Measurements from ENCODE around the gene SLC66A2. TPM values are rescaled to one million over a fixed set of nuclear protein-coding genes. Genes with fewer than 3 reads are reported as not detected.

SLC66A2 gene
- total RNA-seq, 1 experiment from 2014 or later: 52.8 TPM

GRCh38 chr18:79940126-79940813 lies 11.2 kb downstream of the SLC66A2 start:
- TF ChIP-seq EZH2 (IDR thresholded peaks at IDR 0.05; ENCODE audit: low read length, unreplicated experiment): no peak
- no peak for TF ChIP-seq CTCF (conservative IDR thresholded peaks at IDR 0.05; ENCODE audit: low read depth, low read length)
- no peak for TF ChIP-seq EZH2phosphoT487 (IDR thresholded peaks at IDR 0.05; ENCODE audit: borderline replicate concordance, low read length)
- peaks cover 4% of the 10 kb centered on the region; the same call in 1 of the 2 replicates for H3K36me3 ChIP-seq (ENCODE audit: low read depth, low read length)
- ChIA-PET POLR2A (ENCODE audit: unreplicated experiment) (no interaction called here), CTCF (no interaction called here)
- no TSS peak for BruUV-seq (replicated peaks)
- H3K4me3 ChIP-seq (ENCODE audit: low read length): no peak overlapping the region
- H3K9ac ChIP-seq (ENCODE audit: low read length): no peak overlapping the region
- intact Hi-C loops (cut with micrococcal nuclease): no loop called here
- H3K27me3 ChIP-seq (ENCODE audit: low read length): no peaks in the 10 kb centered on the region
- H2AFZ ChIP-seq (ENCODE audit: low read length): no peak overlapping the region
- no peak for DNase-seq
- H3K4me1 ChIP-seq (ENCODE audit: insufficient read depth, low read length): no peaks in the 10 kb centered on the region
- no peaks in the 10 kb centered on the region for H3K9me3 ChIP-seq (ENCODE audit: low read length)
- H3K4me2 ChIP-seq (ENCODE audit: low read length): no peak overlapping the region
- H3K9me2 ChIP-seq (replicated peaks; ENCODE audit: low read length): no peaks in the 10 kb centered on the region
- H3F3A ChIP-seq (ENCODE audit: low read length, unreplicated experiment): no peaks in the 10 kb centered on the region
- no peak overlapping the region for H3K27ac ChIP-seq (ENCODE audit: low read length)
- ATAC-seq: no peak
- peaks cover 76% of the 10 kb centered on the region for H3K79me2 ChIP-seq (ENCODE audit: low read length)
- H4K20me1 ChIP-seq (ENCODE audit: low read length): 0 out of 2 replicates have a peak, but pooled peaks cover 4% of the 10 kb centered on the region

- Histone ChIP-seq H3K9me2 (replicated peaks; ENCODE audit: low read length) (no peaks in the 10 kb centered on the region), H3K36me3 (ENCODE audit: low read depth, low read length) (peaks cover 6% of the 10 kb centered on the region; the same call in 1 of the 2 replicates), H4K20me1 (ENCODE audit: low read length) (no peaks in the 10 kb centered on the region), H3K79me2 (ENCODE audit: low read length) (peaks cover 66% of the 10 kb centered on the region), H3F3A (ENCODE audit: low read length, unreplicated experiment) (no peaks in the 10 kb centered on the region), H3K27me3 (ENCODE audit: low read length) (no peaks in the 10 kb centered on the region), H3K9ac (ENCODE audit: low read length) (no peak overlapping the region), H3K9me3 (ENCODE audit: low read length) (no peaks in the 10 kb centered on the region), H3K4me1 (ENCODE audit: insufficient read depth, low read length) (no peaks in the 10 kb centered on the region), H2AFZ (ENCODE audit: low read length) (no peak overlapping the region), H3K27ac (ENCODE audit: low read length) (no peak overlapping the region), H3K4me3 (ENCODE audit: low read length) (no peak overlapping the region), H3K4me2 (ENCODE audit: low read length) (no peak overlapping the region)
- CTCF ChIA-PET: no interaction called here
- intact Hi-C loops (cut with micrococcal nuclease): loop anchor here (10.0 kb wide), 1 partner anchor 46 kb away; the partner anchor contains the start of gene TXNL4A
- DNase-seq (no peak), ATAC-seq (no peak)
- POLR2A ChIA-PET (ENCODE audit: unreplicated experiment): no interaction called here
- no TSS peak for BruUV-seq (replicated peaks)
- TF ChIP-seq CTCF (conservative IDR thresholded peaks at IDR 0.05; ENCODE audit: low read depth, low read length) (no peak), EZH2 (IDR thresholded peaks at IDR 0.05; ENCODE audit: low read length, unreplicated experiment) (no peak)
Observed at GRCh38 chr18:79939096-79939495, 12.4 kb downstream of the SLC66A2 start.

GRCh38 chr18:79938196-79938595 lies 13.3 kb downstream of the SLC66A2 start:
- CTCF ChIA-PET: no interaction called here
- no TSS peak for BruUV-seq (replicated peaks)
- H3K4me2 ChIP-seq (ENCODE audit: low read length): no peak overlapping the region
- no peak overlapping the region for H3K9ac ChIP-seq (ENCODE audit: low read length)
- peaks cover 68% of the 10 kb centered on the region for H3K79me2 ChIP-seq (ENCODE audit: low read length)
- no peak for DNase-seq
- POLR2A ChIA-PET (ENCODE audit: unreplicated experiment): no interaction called here
- no peaks in the 10 kb centered on the region for H4K20me1 ChIP-seq (ENCODE audit: low read length)
- TF ChIP-seq EZH2 (IDR thresholded peaks at IDR 0.05; ENCODE audit: low read length, unreplicated experiment) (no peak), CTCF (conservative IDR thresholded peaks at IDR 0.05; ENCODE audit: low read depth, low read length) (no peak), EZH2phosphoT487 (IDR thresholded peaks at IDR 0.05; ENCODE audit: borderline replicate concordance, low read length) (no peak)
- H3K36me3 ChIP-seq (ENCODE audit: low read depth, low read length): peaks cover 10% of the 10 kb centered on the region
- intact Hi-C loops (cut with micrococcal nuclease): loop anchor here (10.0 kb wide), 1 partner anchor 47 kb away; the partner anchor contains the start of gene TXNL4A
- H3K27ac ChIP-seq (ENCODE audit: low read length): no peak overlapping the region
- H3K4me1 ChIP-seq (ENCODE audit: insufficient read depth, low read length): no peaks in the 10 kb centered on the region
- no peaks in the 10 kb centered on the region for H3K27me3 ChIP-seq (ENCODE audit: low read length)
- H2AFZ ChIP-seq (ENCODE audit: low read length): no peak overlapping the region
- ATAC-seq: no peak
- no peaks in the 10 kb centered on the region for H3F3A ChIP-seq (ENCODE audit: low read length, unreplicated experiment)
- peaks cover 2% of the 10 kb centered on the region; the same call in 1 of the 2 replicates for H3K9me3 ChIP-seq (ENCODE audit: low read length)
- no peak overlapping the region for H3K4me3 ChIP-seq (ENCODE audit: low read length)
- H3K9me2 ChIP-seq (replicated peaks; ENCODE audit: low read length): no peaks in the 10 kb centered on the region
